KMS-11 (cell line): ENCODE results near the gene TAF6L.
"Not testable (repeated sequence)": the region's sequence is repeated elsewhere in the genome, so short reads cannot be mapped to it uniquely, and the experiment has no call there.

ENCODE experiments used
- H2AFZ ChIP-seq: fragments of 200-600 bp; sonication (generic); 2 replicates; pipeline ENCODE4 v1.6.1; 2016; ENCODE audit warnings: antibody characterized with exemption, mixed run types, low read depth
- H3K27ac ChIP-seq: fragments of 200-600 bp; sonication (generic); 2 replicates; pipeline ENCODE4 v1.6.1; 2016; ENCODE audit warnings: mild to moderate bottlenecking, mixed run types
- H3K27me3 ChIP-seq: fragments of 200-600 bp; sonication (generic); 2 replicates; pipeline ENCODE4 v1.6.1; 2017; ENCODE audit warnings: mild to moderate bottlenecking, low read depth, mixed run types, moderate library complexity; ENCODE audit not compliant: insufficient read depth
- H3K36me3 ChIP-seq: fragments of 200-600 bp; sonication (generic); 2 replicates; pipeline ENCODE4 v1.6.1; 2017; ENCODE audit warnings: mild to moderate bottlenecking, mixed run types; ENCODE audit not compliant: insufficient read depth
- H3K4me1 ChIP-seq: fragments of 200-600 bp; sonication (generic); 2 replicates; pipeline ENCODE4 v1.6.1; 2016; ENCODE audit warnings: mild to moderate bottlenecking, low read depth, mixed run types; ENCODE audit not compliant: poor library complexity, severe bottlenecking
- H3K4me2 ChIP-seq: fragments of 200-600 bp; sonication (generic); 2 replicates; pipeline ENCODE4 v1.7.0; 2016; ENCODE audit warnings: mild to moderate bottlenecking, mixed run types
- H3K4me3 ChIP-seq: fragments of 200-600 bp; sonication (generic); IDR thresholded peaks from 2 replicates; pipeline ENCODE4 v1.6.1; 2017; ENCODE audit warnings: low read depth, low read length, mixed read lengths; ENCODE audit not compliant: insufficient read depth
- H3K79me2 ChIP-seq: fragments of 200-600 bp; sonication (generic); 2 replicates; pipeline ENCODE4 v1.6.1; 2016; ENCODE audit warnings: low read depth, mixed run types; ENCODE audit not compliant: insufficient read depth
- H3K9ac ChIP-seq: fragments of 200-600 bp; sonication (generic); 2 replicates; pipeline ENCODE4 v1.6.1; 2016; ENCODE audit warnings: mild to moderate bottlenecking, mixed run types
- H4K20me1 ChIP-seq: fragments of 200-600 bp; sonication (generic); 2 replicates; pipeline ENCODE4 v1.6.1; 2016; ENCODE audit warnings: mild to moderate bottlenecking, mixed run types; ENCODE audit not compliant: insufficient read depth
- CTCF ChIP-seq: fragments of 200-600 bp; sonication (generic); conservative IDR thresholded peaks from 2 replicates; pipeline ENCODE4 v1.6.1; 2017; ENCODE audit warnings: low read depth, mild to moderate bottlenecking, antibody characterized with exemption, low read length, moderate library complexity, mixed read lengths

TAF6L gene

GRCh38 chr11:62753736-62754603 lies 17.2 kb upstream of the TAF6L start, which contains the start of gene ZBTB3:
Gene ZBTB3, minus strand, starts transcription at chr11:62754160. Its CDS starts 496 bp downstream, at chr11:62753664.
- Histone ChIP-seq H4K20me1 (no peaks in the 10 kb centered on the region), H3K4me3 (no peak within 1 kb of the TSS), H3K4me2 (peak within 1 kb of the TSS; percentile 64), H2AFZ (peak within 1 kb of the TSS; percentile 80), H3K36me3 (no peaks in the 10 kb centered on the region), H3K4me1 (peaks cover 5% of the 10 kb centered on the region), H3K27me3 (no peaks in the 10 kb centered on the region), H3K27ac (peak within 1 kb of the TSS; percentile 39; the same call in 1 of the 2 replicates), H3K79me2 (no peaks in the 10 kb centered on the region), H3K9ac (peak within 1 kb of the TSS; percentile 38; the same call in 1 of the 2 replicates)
- TF ChIP-seq CTCF: no peak

GRCh38 chr11:62755086-62755615 lies 16.0 kb upstream of the TAF6L start:
- Histone ChIP-seq H2AFZ (no peak overlapping the region; the same call in 1 of the 2 replicates), H3K36me3 (no peaks in the 10 kb centered on the region), H3K4me3 (no peak overlapping the region), H3K79me2 (no peaks in the 10 kb centered on the region), H3K4me2 (peak overlapping the region; percentile 47; the same call in 1 of the 2 replicates), H3K9ac (no peak overlapping the region), H4K20me1 (no peaks in the 10 kb centered on the region), H3K27ac (no peak overlapping the region), H3K27me3 (no peaks in the 10 kb centered on the region), H3K4me1 (peaks cover 5% of the 10 kb centered on the region)
- no peak for TF ChIP-seq CTCF

GRCh38 chr11:62757846-62758788 lies 13.1 kb upstream of the TAF6L start:
- no peak overlapping the region for H2AFZ ChIP-seq
- no peak overlapping the region for H3K9ac ChIP-seq
- H3K27ac ChIP-seq: no peak overlapping the region
- H3K4me2 ChIP-seq: no peak overlapping the region
- H3K4me3 ChIP-seq: no peak overlapping the region
- TF ChIP-seq CTCF: no peak
- no peaks in the 10 kb centered on the region for H3K36me3 ChIP-seq
- no peaks in the 10 kb centered on the region; the same call in 1 of the 2 replicates for H3K79me2 ChIP-seq
- H3K27me3 ChIP-seq: no peaks in the 10 kb centered on the region
- no peaks in the 10 kb centered on the region for H4K20me1 ChIP-seq
- peaks cover 21% of the 10 kb centered on the region for H3K4me1 ChIP-seq

- not testable (repeated sequence) for H3K4me3 ChIP-seq, H3K27me3 ChIP-seq, H3K27ac ChIP-seq, H3K36me3 ChIP-seq, H4K20me1 ChIP-seq, H3K9ac ChIP-seq, H3K79me2 ChIP-seq
- Histone ChIP-seq H3K4me1 (peaks cover 17% of the 10 kb centered on the region), H2AFZ (peak overlapping the region; percentile 86), H3K4me2 (peak overlapping the region; percentile 42)
Observed at GRCh38 chr11:62760867-62761227, 10.3 kb upstream of the TAF6L start.
